PC-3 (cell line): ENCODE results near the gene BCORL1.

Source experiments
- EZH2 ChIP-seq: fragments of 300-600 bp; sonication (generic); IDR thresholded peaks from one replicate; pipeline ENCODE4 v1.6.1; 2017; ENCODE audit warnings: antibody characterized with exemption, mild to moderate bottlenecking, low read length; ENCODE audit not compliant: unreplicated experiment
- EZH2phosphoT487 ChIP-seq: fragments of 300-600 bp; sonication (generic); IDR thresholded peaks from 2 replicates; pipeline ENCODE4 v1.6.1; 2018; ENCODE audit warnings: mild to moderate bottlenecking, antibody characterized with exemption, low read length, borderline replicate concordance
- TF ChIP-seq, protein P1 (sequence below): fragments of 300-600 bp; sonication (generic); conservative IDR thresholded peaks from 2 replicates; pipeline ENCODE4 v1.5.1; 2017; ENCODE audit warnings: antibody characterized with exemption, low read depth, mild to moderate bottlenecking, low read length

DNA sequence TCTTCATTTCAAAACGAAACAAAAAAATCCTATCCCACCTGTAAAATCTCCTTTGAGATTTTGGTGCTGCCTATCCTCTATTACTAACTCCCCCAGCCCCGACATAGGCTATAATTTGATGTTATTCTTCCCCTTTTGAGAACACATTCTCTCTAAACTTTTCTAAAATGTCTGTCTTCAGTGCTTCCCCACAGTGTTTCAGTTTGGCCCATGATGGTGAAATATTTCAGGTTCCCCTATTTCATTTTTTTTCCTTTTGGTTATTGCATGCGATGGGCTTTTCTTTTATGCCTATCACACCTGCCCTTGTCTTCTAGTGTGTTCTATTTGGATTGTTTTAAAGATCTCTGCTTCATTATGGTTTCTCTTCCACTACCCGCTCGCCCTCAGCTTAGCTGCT is 14.7 kb downstream of the BCORL1 start:
- TF ChIP-seq, protein P1, sequence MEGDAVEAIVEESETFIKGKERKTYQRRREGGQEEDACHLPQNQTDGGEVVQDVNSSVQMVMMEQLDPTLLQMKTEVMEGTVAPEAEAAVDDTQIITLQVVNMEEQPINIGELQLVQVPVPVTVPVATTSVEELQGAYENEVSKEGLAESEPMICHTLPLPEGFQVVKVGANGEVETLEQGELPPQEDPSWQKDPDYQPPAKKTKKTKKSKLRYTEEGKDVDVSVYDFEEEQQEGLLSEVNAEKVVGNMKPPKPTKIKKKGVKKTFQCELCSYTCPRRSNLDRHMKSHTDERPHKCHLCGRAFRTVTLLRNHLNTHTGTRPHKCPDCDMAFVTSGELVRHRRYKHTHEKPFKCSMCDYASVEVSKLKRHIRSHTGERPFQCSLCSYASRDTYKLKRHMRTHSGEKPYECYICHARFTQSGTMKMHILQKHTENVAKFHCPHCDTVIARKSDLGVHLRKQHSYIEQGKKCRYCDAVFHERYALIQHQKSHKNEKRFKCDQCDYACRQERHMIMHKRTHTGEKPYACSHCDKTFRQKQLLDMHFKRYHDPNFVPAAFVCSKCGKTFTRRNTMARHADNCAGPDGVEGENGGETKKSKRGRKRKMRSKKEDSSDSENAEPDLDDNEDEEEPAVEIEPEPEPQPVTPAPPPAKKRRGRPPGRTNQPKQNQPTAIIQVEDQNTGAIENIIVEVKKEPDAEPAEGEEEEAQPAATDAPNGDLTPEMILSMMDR = no peak
- no peak for TF ChIP-seq EZH2
- TF ChIP-seq EZH2phosphoT487 = no peak
